ENCODE data around the gene BACH2. TPM values are rescaled to one million over a fixed set of nuclear protein-coding genes. Genes with fewer than 3 reads are reported as not detected.

The BACH2 gene
- total and polyA plus RNA-seq, 4 donors, result 0.78 to 17.4 (median 3.2) TPM

DNA sequence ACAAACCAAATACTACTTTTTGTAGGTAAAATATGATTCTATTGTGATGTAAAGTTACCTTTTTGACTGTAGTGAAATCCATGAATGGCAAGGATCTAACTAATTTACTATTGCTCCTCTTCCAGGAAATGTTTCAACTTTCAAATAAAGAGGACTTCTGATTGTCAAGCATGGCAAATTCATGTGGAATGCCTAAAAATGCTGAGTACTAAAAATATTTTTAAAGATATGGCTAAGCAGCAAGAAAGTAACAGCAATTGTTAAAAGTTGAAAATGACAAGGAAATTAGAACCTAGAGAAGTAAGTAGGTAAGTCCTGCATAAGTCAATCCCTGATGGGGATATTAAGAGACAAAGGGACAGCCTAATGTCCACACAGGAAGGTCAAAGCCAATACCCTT is 126.0 kb downstream of the BACH2 start:
- TF ChIP-seq, protein P1, sequence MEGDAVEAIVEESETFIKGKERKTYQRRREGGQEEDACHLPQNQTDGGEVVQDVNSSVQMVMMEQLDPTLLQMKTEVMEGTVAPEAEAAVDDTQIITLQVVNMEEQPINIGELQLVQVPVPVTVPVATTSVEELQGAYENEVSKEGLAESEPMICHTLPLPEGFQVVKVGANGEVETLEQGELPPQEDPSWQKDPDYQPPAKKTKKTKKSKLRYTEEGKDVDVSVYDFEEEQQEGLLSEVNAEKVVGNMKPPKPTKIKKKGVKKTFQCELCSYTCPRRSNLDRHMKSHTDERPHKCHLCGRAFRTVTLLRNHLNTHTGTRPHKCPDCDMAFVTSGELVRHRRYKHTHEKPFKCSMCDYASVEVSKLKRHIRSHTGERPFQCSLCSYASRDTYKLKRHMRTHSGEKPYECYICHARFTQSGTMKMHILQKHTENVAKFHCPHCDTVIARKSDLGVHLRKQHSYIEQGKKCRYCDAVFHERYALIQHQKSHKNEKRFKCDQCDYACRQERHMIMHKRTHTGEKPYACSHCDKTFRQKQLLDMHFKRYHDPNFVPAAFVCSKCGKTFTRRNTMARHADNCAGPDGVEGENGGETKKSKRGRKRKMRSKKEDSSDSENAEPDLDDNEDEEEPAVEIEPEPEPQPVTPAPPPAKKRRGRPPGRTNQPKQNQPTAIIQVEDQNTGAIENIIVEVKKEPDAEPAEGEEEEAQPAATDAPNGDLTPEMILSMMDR (IDR thresholded peaks at IDR 0.05; ENCODE audit: control extremely low read depth, extremely low read depth), result no peak
- Histone ChIP-seq H3K9me3 (ENCODE audit: control insufficient read depth in 4 of 4, insufficient read depth in 3 of 4, low read length in 3 of 4) (no peaks in the 10 kb centered on the region), H3K4me1 (ENCODE audit: control insufficient read depth in 5 of 5, insufficient read depth in 5 of 5, low read length in 5 of 5) (peaks cover 0 to 4% (median 2%) of the 10 kb centered on the region in 5 donors), H3K36me3 (ENCODE audit: control insufficient read depth in 4 of 4, insufficient read depth in 4 of 4, low read length in 4 of 4) (no peaks in the 10 kb centered on the region), H3K4me3 (no peak overlapping the region), H3K27ac (ENCODE audit: low read depth in 1 of 2, low read length in 1 of 2) (no peak overlapping the region), H3K27me3 (ENCODE audit: control insufficient read depth in 3 of 3, insufficient read depth in 3 of 3, low read length in 2 of 3) (peaks cover 0 to 4% (median 0%) of the 10 kb centered on the region in 3 donors), H3K9ac (ENCODE audit: insufficient read depth in 1 of 2, low read length in 2 of 2) (no peak overlapping the region)
- DNase-seq (no peak), ATAC-seq (ENCODE audit: insufficient read depth, low FRiP score) (no peak)

DNA sequence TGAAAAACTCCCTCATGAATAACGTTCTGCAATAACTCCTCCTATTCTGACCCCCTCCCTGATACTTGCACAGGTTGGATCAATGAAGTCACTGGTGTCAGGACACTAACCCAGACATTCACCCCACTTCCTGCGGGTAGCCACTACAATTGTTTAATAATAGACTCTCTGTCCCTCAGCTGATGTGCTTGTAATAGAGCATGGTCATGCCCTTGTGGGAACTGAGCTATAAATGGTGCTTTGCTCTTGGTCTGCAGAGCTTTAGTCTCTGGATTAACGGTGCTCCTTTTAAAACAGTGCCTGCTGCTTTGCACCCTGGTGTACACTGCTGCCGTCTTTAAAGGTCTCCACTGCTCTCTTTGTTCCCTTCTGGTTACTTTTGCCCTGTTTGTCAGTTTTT is 127.3 kb downstream of the BACH2 start:
- H3K4me3 ChIP-seq, result no peak overlapping the region
- TF ChIP-seq, protein P1 (IDR thresholded peaks at IDR 0.05; ENCODE audit: control extremely low read depth, extremely low read depth), result no peak
- H3K9me3 ChIP-seq (ENCODE audit: control insufficient read depth in 4 of 4, insufficient read depth in 3 of 4, low read length in 3 of 4), result no peaks in the 10 kb centered on the region
- DNase-seq (no peak), ATAC-seq (ENCODE audit: insufficient read depth, low FRiP score) (no peak)
- H3K36me3 ChIP-seq (ENCODE audit: control insufficient read depth in 4 of 4, insufficient read depth in 4 of 4, low read length in 4 of 4), result no peaks in the 10 kb centered on the region
- H3K4me1 ChIP-seq (ENCODE audit: control insufficient read depth in 5 of 5, insufficient read depth in 5 of 5, low read length in 5 of 5), result peaks cover 0 to 4% (median 0%) of the 10 kb centered on the region in 5 donors
- H3K9ac ChIP-seq (ENCODE audit: insufficient read depth in 1 of 2, low read length in 2 of 2), result no peak overlapping the region
- peak overlapping the region in 1 of 2 donors; percentile 42 for H3K27ac ChIP-seq (ENCODE audit: low read depth in 1 of 2, low read length in 1 of 2)
- 49 to 66% methylated on average over 4 of the region's 4 CpGs for WGBS, 2 donors
- peaks cover 0 to 4% (median 0%) of the 10 kb centered on the region in 3 donors for H3K27me3 ChIP-seq (ENCODE audit: control insufficient read depth in 3 of 3, insufficient read depth in 3 of 3, low read length in 2 of 3)

DNA sequence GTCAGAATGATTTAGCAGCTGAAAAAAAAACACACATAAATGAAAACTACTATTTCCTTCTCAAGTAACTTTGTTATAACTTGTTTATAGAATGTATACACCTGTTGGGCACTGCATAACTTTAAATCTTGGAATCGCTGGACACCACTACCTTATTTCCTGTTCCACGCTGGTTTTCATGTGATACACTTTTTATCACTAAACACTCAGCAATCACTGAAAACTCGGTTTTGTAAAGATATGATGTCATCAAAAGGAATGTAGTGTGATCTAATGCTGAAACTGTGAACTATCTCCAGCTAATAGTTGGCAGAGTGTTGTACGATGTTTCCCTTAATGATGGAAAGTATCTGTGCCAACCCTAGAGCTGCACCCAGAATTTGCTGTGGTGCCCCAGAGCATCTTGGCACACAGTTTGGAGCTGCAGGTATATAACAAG is 127.9 kb downstream of the BACH2 start:
- TF ChIP-seq, protein P1 (IDR thresholded peaks at IDR 0.05; ENCODE audit: control extremely low read depth, extremely low read depth), result no peak
- H3K9ac ChIP-seq (ENCODE audit: insufficient read depth in 1 of 2, low read length in 2 of 2), result no peak overlapping the region
- peaks cover 0 to 4% (median 0%) of the 10 kb centered on the region in 5 donors for H3K4me1 ChIP-seq (ENCODE audit: control insufficient read depth in 5 of 5, insufficient read depth in 5 of 5, low read length in 5 of 5)
- H3K4me3 ChIP-seq, result no peak overlapping the region
- H3K9me3 ChIP-seq (ENCODE audit: control insufficient read depth in 4 of 4, insufficient read depth in 3 of 4, low read length in 3 of 4), result no peaks in the 10 kb centered on the region
- H3K27ac ChIP-seq (ENCODE audit: low read depth in 1 of 2, low read length in 1 of 2), result peak overlapping the region in 1 of 2 donors; percentile 41
- peaks cover 0 to 4% (median 0%) of the 10 kb centered on the region in 3 donors for H3K27me3 ChIP-seq (ENCODE audit: control insufficient read depth in 3 of 3, insufficient read depth in 3 of 3, low read length in 2 of 3)
- 40 to 62% methylated on average over 4 of the region's 4 CpGs for WGBS, 2 donors
- ATAC-seq (ENCODE audit: insufficient read depth, low FRiP score), result no peak
- peak in 2 of 3 donors; percentile 68 for DNase-seq
- H3K36me3 ChIP-seq (ENCODE audit: control insufficient read depth in 4 of 4, insufficient read depth in 4 of 4, low read length in 4 of 4), result no peaks in the 10 kb centered on the region
